ENCODE data around the gene PRKG1.
"Not testable (repeated sequence)": the region's sequence is repeated elsewhere in the genome, so short reads cannot be mapped to it uniquely, and the experiment has no call there.

The PRKG1 gene

GRCh38 chr10:51119441-51119840 is 45.2 kb downstream of the PRKG1 start:
- no peak for DNase-seq

DNA sequence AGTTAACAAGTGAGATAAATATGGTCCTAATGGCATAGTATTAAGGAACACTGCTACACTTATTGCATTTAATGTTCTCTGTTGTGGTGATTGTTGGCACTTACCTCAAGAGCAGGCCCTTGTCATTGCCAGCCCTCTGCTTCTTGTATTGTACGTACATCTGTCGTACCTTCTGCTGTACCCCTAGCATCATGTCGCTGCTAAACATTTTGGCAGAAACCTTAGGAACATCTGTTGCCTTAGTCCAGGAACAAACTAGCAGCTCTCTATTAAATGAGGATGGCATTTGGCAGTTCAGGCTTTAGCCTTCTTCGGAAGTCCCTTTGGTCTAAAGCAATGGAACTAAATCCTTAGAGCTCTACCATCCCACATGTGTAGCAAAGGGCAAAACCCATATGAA is 47.6 kb downstream of the PRKG1 start:
- DNase-seq, result no peak

DNA sequence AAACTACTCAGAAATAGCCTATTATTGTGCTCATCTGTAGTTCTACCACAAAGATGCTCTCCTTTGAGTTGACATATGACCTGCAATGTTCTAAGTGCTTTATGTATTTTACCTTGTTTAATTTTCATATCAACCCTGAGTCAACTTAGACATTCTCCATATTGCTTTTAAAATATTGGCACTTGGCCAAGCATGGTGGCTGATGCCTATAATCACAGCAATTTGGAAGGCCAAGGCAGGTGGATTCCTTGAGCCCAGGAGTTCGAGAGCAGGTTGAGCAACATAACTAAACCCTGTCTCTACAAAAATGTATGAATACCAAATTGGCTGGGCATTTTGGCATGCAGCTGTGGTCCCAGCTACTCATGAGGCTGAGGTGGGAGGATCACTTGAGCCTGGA is 50.6 kb downstream of the PRKG1 start:
- peak; percentile 1 for DNase-seq

- DNase-seq, result no peak
Measured at GRCh38 chr10:51125518-51125917, 51.2 kb downstream of the PRKG1 start.

- DNase-seq, result no peak
Measured at GRCh38 chr10:51129946-51130544, 55.8 kb downstream of the PRKG1 start.

- DNase-seq, result no peak
Measured at GRCh38 chr10:51137756-51138529, 63.7 kb downstream of the PRKG1 start.

DNA sequence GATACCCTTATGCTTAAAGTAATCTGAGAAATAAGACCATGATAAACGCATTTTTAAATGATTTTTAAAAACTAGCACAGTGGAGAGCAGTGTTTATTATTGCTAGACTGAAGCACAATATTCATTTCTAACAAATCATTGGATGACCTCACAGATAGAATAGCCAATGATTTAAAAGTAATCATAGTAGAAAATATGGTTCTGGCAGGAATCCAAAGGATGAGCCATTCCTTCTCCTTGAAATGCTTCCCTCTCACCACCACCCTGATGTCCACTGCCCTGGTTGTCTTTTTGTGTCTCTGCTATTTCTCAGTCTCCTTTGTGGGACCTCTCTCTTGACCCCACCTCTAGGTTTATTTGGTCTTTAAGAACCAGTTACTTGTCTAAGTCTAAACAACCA is 64.9 kb downstream of the PRKG1 start:
- no peak for DNase-seq

DNA sequence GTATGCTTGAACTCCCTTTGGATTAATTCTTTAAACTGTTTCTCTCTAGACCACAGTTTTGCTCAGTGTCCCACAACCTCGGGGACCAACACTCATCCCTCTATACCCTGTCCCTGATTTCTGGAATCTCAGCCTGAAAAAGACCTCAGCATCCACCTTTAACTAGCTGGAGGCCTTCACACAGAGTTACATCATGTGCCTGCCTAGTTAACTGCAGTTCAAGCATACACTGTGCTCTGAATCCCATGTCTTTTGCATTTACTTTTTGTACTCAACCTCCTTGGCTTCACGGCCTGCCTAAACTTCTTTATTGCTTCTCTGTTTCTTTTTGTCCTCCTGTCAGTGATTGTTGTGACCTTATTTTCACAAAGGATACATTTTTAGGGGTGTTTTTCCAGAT is 66.7 kb downstream of the PRKG1 start:
- DNase-seq, result no peak

DNA sequence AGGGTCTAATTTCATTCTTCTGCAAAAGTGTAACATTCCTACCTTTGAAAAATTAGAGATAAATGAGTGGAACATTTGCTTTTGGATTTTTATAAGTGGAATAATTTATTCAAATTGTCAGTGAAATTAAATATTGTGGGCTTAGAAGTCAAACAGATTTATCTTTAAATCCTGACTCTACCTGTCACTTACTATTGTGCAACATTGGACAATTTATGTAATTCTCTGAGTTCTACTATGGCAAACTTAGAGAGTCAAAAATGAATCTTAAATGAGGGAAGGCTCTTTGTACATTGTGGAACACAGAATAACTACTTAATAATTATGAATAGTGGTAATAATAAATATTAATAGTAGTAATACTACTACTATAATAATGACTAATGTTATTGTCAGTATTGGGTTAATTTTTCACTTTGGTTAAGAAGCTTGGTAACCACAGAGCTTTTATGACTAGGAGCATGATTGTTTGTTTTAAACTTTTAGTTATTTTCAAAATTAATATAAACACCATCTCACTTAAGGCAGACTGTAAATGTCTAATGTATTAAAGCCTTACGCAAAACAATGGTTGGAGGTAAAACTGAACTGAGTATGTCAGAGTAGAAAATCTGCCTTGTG is 70.0 kb downstream of the PRKG1 start:
- DNase-seq, result no peak

DNA sequence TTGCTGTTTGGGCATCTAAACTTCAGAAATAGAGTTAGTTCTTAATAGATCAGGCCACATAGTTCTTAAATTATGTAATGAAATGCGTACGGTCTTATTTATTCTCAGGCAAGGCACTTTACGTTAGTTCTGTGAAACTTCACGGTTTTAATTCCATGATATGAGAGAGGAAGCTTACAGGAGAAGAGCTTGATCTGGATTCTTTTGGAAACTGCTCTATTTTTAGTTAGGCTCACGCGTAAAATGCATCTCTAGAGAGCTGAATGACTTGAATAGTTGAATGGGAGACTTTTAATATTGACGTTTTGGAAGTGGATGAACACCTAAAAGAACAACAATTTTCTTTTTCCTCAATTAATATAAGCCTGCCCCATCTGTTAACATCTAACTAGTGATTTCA is 71.1 kb downstream of the PRKG1 start:
- DNase-seq, result no peak

GRCh38 chr10:51147644-51148399 is 73.5 kb downstream of the PRKG1 start:
- no peak for DNase-seq

DNA sequence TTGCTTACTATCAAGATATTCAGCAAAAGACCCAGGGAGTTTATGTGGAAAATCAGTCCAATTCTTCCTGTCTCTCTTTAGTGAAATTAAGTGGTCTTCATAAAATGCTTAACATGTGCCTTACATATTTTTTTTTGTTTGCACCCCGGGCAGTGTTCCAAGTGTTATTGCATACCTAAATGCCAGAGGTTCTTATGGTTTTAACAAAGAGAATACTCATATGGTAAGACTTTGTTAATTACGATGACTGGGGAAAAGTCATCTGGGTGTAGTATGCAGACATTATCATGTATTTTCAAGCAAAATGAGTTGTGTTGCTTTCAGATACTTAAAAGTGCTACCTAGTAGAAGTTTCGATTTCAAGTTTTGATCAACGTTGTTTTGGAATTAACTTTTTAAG is 82.6 kb downstream of the PRKG1 start:
- DNase-seq, result no peak

DNA sequence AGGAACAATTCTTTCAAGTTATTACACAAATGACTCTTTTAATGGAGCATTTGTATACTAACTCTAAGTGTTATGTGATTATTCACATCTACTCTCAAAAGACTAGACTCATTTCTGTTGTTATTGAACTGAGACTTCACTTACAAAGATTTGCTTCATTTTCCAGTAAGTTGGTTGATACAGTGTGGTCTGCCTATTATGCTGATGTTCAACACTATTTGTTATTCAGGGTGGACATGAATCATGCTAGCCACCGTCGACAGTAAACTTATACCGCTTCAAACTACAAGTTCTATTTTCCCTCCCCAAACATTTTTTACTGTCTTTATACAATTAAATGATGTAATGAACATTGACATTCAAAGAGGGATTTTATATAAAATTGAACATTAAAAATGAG is 84.5 kb downstream of the PRKG1 start:
- DNase-seq, result no peak

GRCh38 chr10:51159841-51160240 is 85.6 kb downstream of the PRKG1 start:
- no peak for DNase-seq

DNA sequence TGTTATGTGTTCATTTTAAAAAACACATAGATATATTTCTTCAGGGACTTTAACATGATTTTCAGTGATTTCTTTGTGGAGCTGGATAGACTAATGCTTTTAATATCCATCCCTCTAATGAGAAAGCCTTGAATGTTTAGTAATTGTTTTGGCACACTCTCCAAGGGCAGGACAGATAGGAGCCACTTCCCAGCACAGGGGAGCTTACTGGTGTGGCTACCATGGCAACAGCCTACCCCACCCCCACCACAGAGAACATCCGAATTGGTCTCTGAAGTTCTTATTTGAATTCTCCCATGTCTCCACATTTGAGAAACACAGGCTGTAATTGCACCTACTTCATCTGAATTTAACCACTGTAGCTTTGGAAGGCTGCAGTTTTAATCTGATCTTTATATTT is 87.7 kb downstream of the PRKG1 start:
- DNase-seq, result no peak

GRCh38 chr10:51163380-51164049 is 89.2 kb downstream of the PRKG1 start:
- not testable (repeated sequence) for DNase-seq

GRCh38 chr10:51168086-51168815 is 94.0 kb downstream of the PRKG1 start:
- no peak for DNase-seq

DNA sequence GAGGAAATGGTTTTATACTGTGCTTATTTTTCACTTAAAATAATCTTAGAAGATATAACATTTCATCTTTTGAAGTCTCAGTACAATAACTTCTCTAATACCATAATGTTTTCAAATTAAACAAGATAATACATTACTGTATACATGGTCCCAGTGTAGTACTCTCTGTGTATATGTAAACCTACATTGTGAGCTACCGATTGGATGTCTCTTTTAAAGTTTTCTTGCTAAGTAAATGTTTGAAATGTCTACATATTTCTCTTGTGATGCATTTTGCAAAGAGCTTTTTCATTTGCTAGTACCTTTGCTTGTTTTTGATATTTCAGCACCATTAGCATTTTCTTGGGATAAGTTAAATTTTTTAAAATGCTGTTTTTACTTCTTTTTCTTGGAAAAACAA is 94.8 kb downstream of the PRKG1 start:
- DNase-seq, result no peak

- no peak for DNase-seq
Measured at GRCh38 chr10:51170518-51171245, 96.4 kb downstream of the PRKG1 start.

GRCh38 chr10:51171946-51172345 is 97.7 kb downstream of the PRKG1 start:
- no peak for DNase-seq

- peak; percentile 8 for DNase-seq
Measured at GRCh38 chr10:51176976-51177695, 102.8 kb downstream of the PRKG1 start.

All from hematopoietic multipotent progenitor cell treated with erythropoietin and hydrocortisone succinate and interleukin-3 and kit ligand, for 4 days (in vitro differentiated cells).